ENCODE data around the gene ARSI.

GRCh38 chr5:150254363-150254762 is 48.3 kb downstream of the ARSI start:
- TF ChIP-seq, protein P1, sequence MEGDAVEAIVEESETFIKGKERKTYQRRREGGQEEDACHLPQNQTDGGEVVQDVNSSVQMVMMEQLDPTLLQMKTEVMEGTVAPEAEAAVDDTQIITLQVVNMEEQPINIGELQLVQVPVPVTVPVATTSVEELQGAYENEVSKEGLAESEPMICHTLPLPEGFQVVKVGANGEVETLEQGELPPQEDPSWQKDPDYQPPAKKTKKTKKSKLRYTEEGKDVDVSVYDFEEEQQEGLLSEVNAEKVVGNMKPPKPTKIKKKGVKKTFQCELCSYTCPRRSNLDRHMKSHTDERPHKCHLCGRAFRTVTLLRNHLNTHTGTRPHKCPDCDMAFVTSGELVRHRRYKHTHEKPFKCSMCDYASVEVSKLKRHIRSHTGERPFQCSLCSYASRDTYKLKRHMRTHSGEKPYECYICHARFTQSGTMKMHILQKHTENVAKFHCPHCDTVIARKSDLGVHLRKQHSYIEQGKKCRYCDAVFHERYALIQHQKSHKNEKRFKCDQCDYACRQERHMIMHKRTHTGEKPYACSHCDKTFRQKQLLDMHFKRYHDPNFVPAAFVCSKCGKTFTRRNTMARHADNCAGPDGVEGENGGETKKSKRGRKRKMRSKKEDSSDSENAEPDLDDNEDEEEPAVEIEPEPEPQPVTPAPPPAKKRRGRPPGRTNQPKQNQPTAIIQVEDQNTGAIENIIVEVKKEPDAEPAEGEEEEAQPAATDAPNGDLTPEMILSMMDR (IDR thresholded peaks at IDR 0.05) = no peak
- TF ChIP-seq EZH2 (IDR thresholded peaks at IDR 0.05) (no peak), EZH2phosphoT487 (IDR thresholded peaks at IDR 0.05) (no peak)

Data from neural progenitor cell (in vitro differentiated cells).